Lower leg skin (tissue), 3 donors: ENCODE data around the gene WSCD2.

Source experiments
- CTCF ChIP-seq, 3 donors: fragments of 450-650 bp; IDR thresholded peaks; one replicate each; pipeline ENCODE4 v1.5.1; 2016; ENCODE audit warnings: antibody characterized with exemption in 3 of 3, mild to moderate bottlenecking in 3 of 3, moderate library complexity in 2 of 3
- POLR2A ChIP-seq, 2 donors: fragments of 450-650 bp; IDR thresholded peaks; one replicate each; pipeline ENCODE4 v1.6.1; 2016 to 2017; ENCODE audit warnings: antibody characterized with exemption in 2 of 2, mild to moderate bottlenecking in 1 of 2, moderate library complexity in 1 of 2

- TF ChIP-seq CTCF (IDR thresholded peaks at IDR 0.05) (no peak), POLR2A (IDR thresholded peaks at IDR 0.05) (no peak)
These were observed 38.9 kb downstream of the WSCD2 start for GRCh38 chr12:108167974-108168373.
